HCT116 (cell line): ENCODE results near the gene SLC26A2. TPM values are rescaled to one million over a fixed set of nuclear protein-coding genes. Genes with fewer than 3 reads are reported as not detected.
"Not testable (repeated sequence)": the region's sequence is repeated elsewhere in the genome, so short reads cannot be mapped to it uniquely, and the experiment has no call there.

Experiments
- ATAC-seq: fragments of 200-7000 bp; cut with Tn5 transposase; 2 replicates; pipeline ENCODE4 v1.9.1; 2020; ENCODE audit warnings: mild to moderate bottlenecking, moderate library complexity
- BruUV-seq: library from RNA; stranded (reverse); fragments of 400-500 nt; replicated peaks from 2 replicates; lab custom pipeline; 2021; lab: Mats Ljungman, UMichigan
- CTCF ChIA-PET: fragments of 300-600 bp; sonication (Branson Sonifier 250); formaldehyde crosslinking; loops from one replicate; lab custom pipeline; 2021; ENCODE audit warnings: antibody characterized with exemption; lab: Charles Lee
- POLR2A ChIA-PET: fragments of 300-600, 350-600 bp; sonication (Branson Sonifier 250); formaldehyde crosslinking; loops from one replicate; lab custom pipeline; 2021; ENCODE audit warnings: antibody characterized with exemption; lab: Charles Lee
- RAD21 ChIA-PET, 2 experiments: fragments of 300-600 bp; sonication (Branson Sonifier 250); formaldehyde crosslinking; loops; one replicate each; lab custom pipeline; 2023; ENCODE audit warnings: low total read pairs in 2 of 2; ENCODE audit not compliant: uncharacterized antibody in 2 of 2, unreplicated experiment in 2 of 2, low non-redundant PET in 1 of 2; lab: Charles Lee
- DNase-seq: peaks from one replicate; pipeline ENCODE4 v3.0.0-alpha.2; 2010; ENCODE audit warnings: low read depth, low spot score
- H2AFZ ChIP-seq: fragments of 200-600 bp; shearing (Covaris generic), sonication (generic); 2 replicates; pipeline ENCODE4 v1.6.1; 2017; ENCODE audit warnings: low read depth, mixed run types, mixed read lengths, antibody characterized with exemption, low read length; ENCODE audit not compliant: poor library complexity, severe bottlenecking
- H3K27ac ChIP-seq: 2 replicates; pipeline ENCODE4 v1.5.1; 2012; ENCODE audit warnings: low read depth, low read length
- H3K27me3 ChIP-seq: fragments of 200-600 bp; sonication (generic); 2 replicates; pipeline ENCODE4 v1.6.1; 2016; ENCODE audit warnings: mixed run types, low read length, mixed read lengths; ENCODE audit not compliant: insufficient read depth
- H3K36me3 ChIP-seq, 2 experiments: fragments of 200-500 bp in 1 of 2; fragments of 200-600 bp in 1 of 2; sonication (Bioruptor generic) in 1 of 2; sonication (generic) in 1 of 2; 2 replicates each; pipeline versions ENCODE4 v1.5.1 to v1.6.1; 2014 to 2016; ENCODE audit warnings: low read length in 2 of 2, inconsistent platforms in 1 of 2, mixed read lengths in 1 of 2, mixed run types in 1 of 2; ENCODE audit not compliant: insufficient read depth in 2 of 2, control insufficient read depth in 1 of 2
- H3K4me1 ChIP-seq, 2 experiments: fragments of 200-600 bp in 1 of 2; sonication (generic) in 1 of 2; 2 replicates each; pipeline versions ENCODE4 v1.5.1 to v1.6.1; 2012 to 2017; ENCODE audit warnings: low read length in 2 of 2, inconsistent platforms in 1 of 2, mild to moderate bottlenecking in 1 of 2, mixed read lengths in 1 of 2, mixed run types in 1 of 2, moderate library complexity in 1 of 2; ENCODE audit not compliant: insufficient read depth in 2 of 2, control insufficient read depth in 1 of 2
- H3K4me2 ChIP-seq: fragments of 200-600 bp; sonication (generic); 2 replicates; pipeline ENCODE4 v1.6.1; 2017; ENCODE audit warnings: mixed run types, low read length, mixed read lengths
- H3K4me3 ChIP-seq, 2 experiments: fragments of 200-600 bp in 1 of 2; sonication (generic) in 1 of 2; replicated peaks in 1 of 2; 2 replicates each; pipeline ENCODE4 v1.5.1; 2011 to 2016; ENCODE audit warnings: low read length in 2 of 2, control low read depth in 1 of 2, low read depth in 1 of 2, mild to moderate bottlenecking in 1 of 2, mixed read lengths in 1 of 2, mixed run types in 1 of 2
- H3K79me2 ChIP-seq: fragments of 200-600 bp; sonication (generic); 2 replicates; pipeline ENCODE4 v1.6.1; 2017; ENCODE audit warnings: mild to moderate bottlenecking, mixed run types, low read length, moderate library complexity, mixed read lengths; ENCODE audit not compliant: insufficient read depth
- H3K9ac ChIP-seq: fragments of 200-600 bp; sonication (generic); 2 replicates; pipeline ENCODE4 v1.6.1; 2016; ENCODE audit warnings: low read length, mixed read lengths
- H3K9me2 ChIP-seq: fragments of 200-600 bp; sonication (generic), shearing (Covaris generic); 2 replicates; pipeline ENCODE4 v1.6.1; 2017; ENCODE audit warnings: mixed run types, mild to moderate bottlenecking, moderate library complexity; ENCODE audit not compliant: insufficient read depth
- H3K9me3 ChIP-seq, 2 experiments: fragments of 200-500 bp in 1 of 2; fragments of 200-600 bp in 1 of 2; sonication (Bioruptor generic) in 1 of 2; sonication (generic) in 1 of 2; 2 replicates each; pipeline ENCODE4 v1.6.1; 2014 to 2017; ENCODE audit warnings: low read length in 2 of 2, mixed read lengths in 2 of 2, inconsistent platforms in 1 of 2, low read depth in 1 of 2, mild to moderate bottlenecking in 1 of 2, mixed run types in 1 of 2, moderate library complexity in 1 of 2; ENCODE audit not compliant: control insufficient read depth in 1 of 2, insufficient read depth in 1 of 2
- H4K20me1 ChIP-seq: fragments of 200-600 bp; sonication (generic), shearing (Covaris generic); 2 replicates; pipeline ENCODE4 v1.6.1; 2017; ENCODE audit warnings: mixed run types, mild to moderate bottlenecking, moderate library complexity; ENCODE audit not compliant: insufficient read depth
- EGR1 ChIP-seq: IDR thresholded peaks from 2 replicates; pipeline ENCODE4 v1.6.1; 2012; ENCODE audit warnings: low read depth
- intact Hi-C: fragments of 100-400 bp; cut with micrococcal nuclease; formaldehyde crosslinking; loops from 2 replicates; pipeline ENCODE4 v1.10.0; 2022
- total RNA-seq: library from RNA; stranded (reverse); gene quantifications from one replicate; pipeline ENCODE4 v1.2.1, GENCODE V29; 2021; ENCODE audit not compliant: unreplicated experiment
- TF ChIP-seq, protein P1 (sequence below), 3 experiments: fragments of 200-600 bp in 1 of 3; sonication (generic) in 1 of 3; IDR thresholded peaks in 2 of 3; conservative IDR thresholded peaks in 1 of 3; 2 replicates each; pipeline ENCODE4 v1.5.1; 2012 to 2017; ENCODE audit warnings: low read depth in 2 of 3, low read length in 2 of 3, antibody characterized with exemption in 1 of 3, borderline replicate concordance in 1 of 3, control low read depth in 1 of 3, mild to moderate bottlenecking in 1 of 3, mixed read lengths in 1 of 3, mixed run types in 1 of 3, moderate library complexity in 1 of 3; ENCODE audit not compliant: insufficient read depth in 1 of 3

Gene SLC26A2
- total RNA-seq, 1 experiment from 2014 or later: 7.8 TPM

DNA sequence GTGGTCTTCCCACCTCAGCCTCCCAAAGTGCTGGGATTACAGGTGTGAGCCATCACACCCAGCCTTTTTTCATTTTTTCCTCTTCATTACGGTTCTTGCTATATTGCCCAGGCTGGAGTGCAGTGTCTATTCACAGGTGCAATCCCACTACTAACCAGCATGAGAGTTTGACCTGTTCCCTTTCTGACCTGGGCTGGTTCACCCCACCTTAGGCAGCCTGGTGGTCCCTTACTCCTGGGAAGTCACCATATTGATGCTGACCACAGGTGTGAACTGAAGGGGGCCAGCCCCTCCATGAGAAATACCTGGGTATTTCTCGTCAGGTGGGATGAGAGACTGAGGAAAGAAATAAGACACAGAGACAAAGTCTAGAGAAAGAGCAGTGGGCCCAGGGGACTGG is 18.4 kb upstream of the SLC26A2 start:
- Histone ChIP-seq H3K4me1 (peaks cover 0 to 20% of the 10 kb centered on the region in 2 experiments; a peak in 3 of 4 replicates), H3K4me3 (no peak overlapping the region), H3K36me3 (no peaks in the 10 kb centered on the region), H3K9me3 (no peaks in the 10 kb centered on the region), H3K4me2 (no peak overlapping the region), H3K27me3 (no peaks in the 10 kb centered on the region), H3K79me2 (no peaks in the 10 kb centered on the region), H4K20me1 (no peaks in the 10 kb centered on the region)
- POLR2A ChIA-PET: no interaction called here
- CTCF ChIA-PET: no interaction called here
- peak; percentile 52; the same call in 1 of the 2 replicates for ATAC-seq
- DNase-seq: no peak
- RAD21 ChIA-PET: no interaction called here
- intact Hi-C loops: no loop called here
- BruUV-seq: no TSS peak
- TF ChIP-seq, protein P1, sequence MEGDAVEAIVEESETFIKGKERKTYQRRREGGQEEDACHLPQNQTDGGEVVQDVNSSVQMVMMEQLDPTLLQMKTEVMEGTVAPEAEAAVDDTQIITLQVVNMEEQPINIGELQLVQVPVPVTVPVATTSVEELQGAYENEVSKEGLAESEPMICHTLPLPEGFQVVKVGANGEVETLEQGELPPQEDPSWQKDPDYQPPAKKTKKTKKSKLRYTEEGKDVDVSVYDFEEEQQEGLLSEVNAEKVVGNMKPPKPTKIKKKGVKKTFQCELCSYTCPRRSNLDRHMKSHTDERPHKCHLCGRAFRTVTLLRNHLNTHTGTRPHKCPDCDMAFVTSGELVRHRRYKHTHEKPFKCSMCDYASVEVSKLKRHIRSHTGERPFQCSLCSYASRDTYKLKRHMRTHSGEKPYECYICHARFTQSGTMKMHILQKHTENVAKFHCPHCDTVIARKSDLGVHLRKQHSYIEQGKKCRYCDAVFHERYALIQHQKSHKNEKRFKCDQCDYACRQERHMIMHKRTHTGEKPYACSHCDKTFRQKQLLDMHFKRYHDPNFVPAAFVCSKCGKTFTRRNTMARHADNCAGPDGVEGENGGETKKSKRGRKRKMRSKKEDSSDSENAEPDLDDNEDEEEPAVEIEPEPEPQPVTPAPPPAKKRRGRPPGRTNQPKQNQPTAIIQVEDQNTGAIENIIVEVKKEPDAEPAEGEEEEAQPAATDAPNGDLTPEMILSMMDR (IDR thresholded peaks at IDR 0.05 in 2 of 3, conservative IDR thresholded peaks at IDR 0.05 in 1 of 3; ENCODE audit: borderline replicate concordance in 1 of 3, insufficient read depth in 1 of 3, low read depth in 2 of 3, low read length in 2 of 3): 0 out of 6 replicates have a peak, but pooled peaks of 2 of the 3 experiments have one; percentile 2 to 13
- TF ChIP-seq EGR1: no peak
- TF ChIP-seq, all 23 proteins: peak for 1
- no peak overlapping the region for H2AFZ ChIP-seq
- H3K9me2 ChIP-seq: no peaks in the 10 kb centered on the region
- no peak overlapping the region for H3K27ac ChIP-seq
- no peak overlapping the region for H3K9ac ChIP-seq

DNA sequence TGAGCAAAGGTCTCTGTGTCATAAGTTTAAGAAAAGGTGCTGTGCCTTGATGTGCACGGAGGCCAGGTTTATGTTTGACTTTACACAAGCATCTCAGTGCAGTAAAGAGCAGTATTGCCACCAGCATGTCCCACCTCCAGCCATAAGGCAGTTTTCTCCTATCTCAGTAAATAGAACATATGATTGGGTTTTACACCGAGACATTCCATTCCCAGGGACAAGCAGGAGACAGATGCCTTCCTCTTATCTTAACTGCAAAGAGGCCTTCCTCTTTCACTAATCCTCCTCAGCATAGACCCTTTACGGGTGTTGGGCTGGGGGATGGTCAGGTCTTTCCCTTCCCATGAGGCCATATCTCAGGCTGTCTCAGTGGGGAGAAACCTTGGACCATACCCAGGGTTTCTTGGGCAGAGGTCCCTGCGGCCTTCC is 17.8 kb upstream of the SLC26A2 start:
- RAD21 ChIA-PET, H3K36me3 ChIP-seq, H3K27me3 ChIP-seq, DNase-seq, H3K9me2 ChIP-seq, BruUV-seq, CTCF ChIA-PET, H4K20me1 ChIP-seq, H3K79me2 ChIP-seq, H3K4me3 ChIP-seq, H3K9me3 ChIP-seq, H3K9ac ChIP-seq, H3K4me2 ChIP-seq, POLR2A ChIA-PET, H2AFZ ChIP-seq, H3K27ac ChIP-seq, ATAC-seq, intact Hi-C loops: not testable (repeated sequence)
- H3K4me1 ChIP-seq: peaks cover 0 to 18% of the 10 kb centered on the region in 2 experiments; a peak in 3 of 4 replicates

DNA sequence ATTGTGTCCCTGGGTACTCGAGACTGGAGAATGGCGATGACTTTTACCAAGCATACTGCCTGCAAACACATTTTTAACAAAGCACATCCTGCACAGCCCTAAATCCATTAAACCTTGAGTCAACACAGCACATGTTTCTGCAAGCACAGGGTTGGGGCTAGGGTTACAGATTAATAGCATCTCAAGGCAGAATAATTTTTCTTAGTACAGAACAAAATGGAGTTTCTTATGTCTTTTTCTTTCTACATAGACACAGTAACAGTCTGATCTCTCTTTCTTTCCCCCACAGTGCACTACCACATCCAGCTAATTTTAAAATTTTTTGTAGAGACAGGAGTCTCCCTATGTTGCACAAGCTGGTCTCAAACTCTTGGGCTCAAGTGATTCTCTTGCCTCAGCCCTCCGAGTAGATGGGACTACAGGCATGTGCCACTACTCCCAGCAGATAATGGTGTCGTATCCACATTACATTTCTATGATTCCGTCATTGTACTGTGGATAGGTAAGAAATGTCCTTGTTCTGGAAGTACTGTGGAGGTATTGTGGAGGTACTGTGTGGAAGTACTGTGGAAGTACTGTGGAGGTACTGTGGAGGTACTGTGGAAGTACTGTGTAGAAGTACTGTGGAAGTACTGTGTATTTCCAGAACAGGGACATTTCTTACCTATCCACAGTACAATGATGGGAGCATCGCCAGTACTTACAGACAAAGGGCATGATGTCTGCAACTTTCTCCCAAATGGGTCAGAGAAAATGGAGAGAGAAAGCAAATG is 17.2 kb upstream of the SLC26A2 start:
- H3K36me3 ChIP-seq, H3K79me2 ChIP-seq, H3K9me3 ChIP-seq, H2AFZ ChIP-seq, BruUV-seq, H3K4me3 ChIP-seq, H3K27ac ChIP-seq, H3K9me2 ChIP-seq, ATAC-seq, DNase-seq, RAD21 ChIA-PET, CTCF ChIA-PET, intact Hi-C loops, POLR2A ChIA-PET, H3K9ac ChIP-seq, H4K20me1 ChIP-seq, H3K4me2 ChIP-seq, H3K27me3 ChIP-seq: not testable (repeated sequence)
- H3K4me1 ChIP-seq: peaks cover 0 to 12% of the 10 kb centered on the region in 2 experiments; a peak in 3 of 4 replicates
